Measurements from ENCODE around the gene SCTR.

Gene SCTR

DNA sequence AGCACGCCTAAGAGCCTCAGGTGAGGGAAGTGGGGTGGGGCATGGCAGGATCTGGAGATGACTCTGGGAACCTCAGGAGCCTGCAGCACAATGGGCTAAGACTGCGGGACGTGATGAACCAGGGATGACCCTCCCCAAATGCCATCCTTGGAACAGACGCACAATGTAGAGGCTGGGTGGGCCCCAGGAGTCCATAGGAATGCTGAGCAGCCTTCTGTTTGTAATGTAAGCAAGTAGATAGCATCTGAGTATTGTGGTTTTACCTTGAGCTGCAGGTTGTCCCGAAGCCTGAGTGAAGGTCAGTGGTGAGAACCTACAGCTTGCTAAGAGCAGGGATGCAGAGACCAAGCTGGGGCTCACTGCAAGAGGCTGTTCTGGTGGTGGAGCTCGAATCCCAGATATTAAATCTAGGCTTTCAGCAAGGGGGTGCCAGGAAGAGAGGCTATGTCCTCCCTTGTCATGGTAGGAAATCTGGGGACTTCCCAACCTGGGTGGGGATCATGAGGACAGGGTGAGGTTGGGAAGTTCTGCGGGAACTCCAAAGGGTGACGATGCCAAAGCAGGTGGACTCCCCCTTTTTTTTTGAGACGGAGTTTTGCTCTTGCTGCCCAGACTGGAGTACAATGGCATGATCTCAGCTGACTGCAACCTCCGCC, 5.8 kb downstream of the SCTR start:
- Histone ChIP-seq H3K36me3 (ENCODE audit: control insufficient read depth, insufficient read depth, low read length) (no peaks in the 10 kb centered on the region), H3K27me3 (replicated peaks; ENCODE audit: control insufficient read depth, insufficient read depth, low read length) (peaks cover 2% of the 10 kb centered on the region), H3K4me3 (replicated peaks; ENCODE audit: low read depth, low read length) (no peak overlapping the region)
- TF ChIP-seq CTCF (IDR thresholded peaks at IDR 0.05; ENCODE audit: insufficient read depth, low read length, poor library complexity, severe bottlenecking): no peak
- DNase-seq (ENCODE audit: extremely low read depth, insufficient read length): no peak

GRCh38 chr2:119517433-119517832, 6.8 kb downstream of the SCTR start:
- TF ChIP-seq CTCF (IDR thresholded peaks at IDR 0.05; ENCODE audit: insufficient read depth, low read length, poor library complexity, severe bottlenecking): peak; percentile 86
- Histone ChIP-seq H3K4me3 (replicated peaks; ENCODE audit: low read depth, low read length) (no peak overlapping the region), H3K36me3 (ENCODE audit: control insufficient read depth, insufficient read depth, low read length) (no peaks in the 10 kb centered on the region), H3K27me3 (replicated peaks; ENCODE audit: control insufficient read depth, insufficient read depth, low read length) (peaks cover 2% of the 10 kb centered on the region)
- no peak for DNase-seq (ENCODE audit: extremely low read depth, insufficient read length)

GRCh38 chr2:119516121-119516520, 8.2 kb downstream of the SCTR start:
- Histone ChIP-seq H3K4me3 (replicated peaks; ENCODE audit: low read depth, low read length) (no peak overlapping the region), H3K36me3 (ENCODE audit: control insufficient read depth, insufficient read depth, low read length) (no peaks in the 10 kb centered on the region), H3K27me3 (replicated peaks; ENCODE audit: control insufficient read depth, insufficient read depth, low read length) (peaks cover 2% of the 10 kb centered on the region)
- no peak for DNase-seq (ENCODE audit: extremely low read depth, insufficient read length)
- TF ChIP-seq CTCF (IDR thresholded peaks at IDR 0.05; ENCODE audit: insufficient read depth, low read length, poor library complexity, severe bottlenecking): no peak

GRCh38 chr2:119513832-119514231, 10.5 kb downstream of the SCTR start:
- peaks cover 2% of the 10 kb centered on the region for H3K27me3 ChIP-seq (replicated peaks; ENCODE audit: control insufficient read depth, insufficient read depth, low read length)
- no peaks in the 10 kb centered on the region for H3K36me3 ChIP-seq (ENCODE audit: control insufficient read depth, insufficient read depth, low read length)

DNA sequence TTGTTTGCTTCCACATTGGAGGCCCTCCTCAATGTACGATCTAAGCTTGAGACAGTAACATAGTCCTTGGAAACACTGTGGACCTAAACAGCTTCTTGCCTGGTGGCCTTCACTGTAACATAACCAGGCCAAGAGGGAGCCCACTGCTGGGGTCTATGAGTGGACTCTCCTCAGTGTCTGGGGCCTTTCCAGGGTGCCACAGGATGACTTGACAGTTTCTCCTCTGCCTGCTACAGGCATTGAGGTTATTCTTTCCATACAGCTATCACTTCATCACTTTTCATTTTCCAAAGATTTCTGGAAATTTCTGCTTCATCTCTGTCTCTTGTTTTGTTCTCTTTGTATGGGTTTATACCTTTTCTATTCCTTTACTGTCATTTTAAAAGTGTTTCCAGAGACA, 11.3 kb downstream of the SCTR start:
- Histone ChIP-seq H3K36me3 (ENCODE audit: control insufficient read depth, insufficient read depth, low read length) (no peaks in the 10 kb centered on the region), H3K27me3 (replicated peaks; ENCODE audit: control insufficient read depth, insufficient read depth, low read length) (no peaks in the 10 kb centered on the region; the same call in none of the 2 replicates), H3K4me3 (replicated peaks; ENCODE audit: low read depth, low read length) (no peak overlapping the region)
- no peak for DNase-seq (ENCODE audit: extremely low read depth, insufficient read length)
- no peak for TF ChIP-seq CTCF (IDR thresholded peaks at IDR 0.05; ENCODE audit: insufficient read depth, low read length, poor library complexity, severe bottlenecking)

More at GRCh38 chr2:119513832-119514231, 10.5 kb downstream of the SCTR start:
- DNase-seq (ENCODE audit: extremely low read depth, insufficient read length): no peak
- no peak overlapping the region for H3K4me3 ChIP-seq (replicated peaks; ENCODE audit: low read depth, low read length)
- TF ChIP-seq CTCF (IDR thresholded peaks at IDR 0.05; ENCODE audit: insufficient read depth, low read length, poor library complexity, severe bottlenecking): no peak

- Histone ChIP-seq H3K4me3 (replicated peaks; ENCODE audit: low read depth, low read length) (no peak overlapping the region), H3K36me3 (ENCODE audit: control insufficient read depth, insufficient read depth, low read length) (no peaks in the 10 kb centered on the region), H3K27me3 (replicated peaks; ENCODE audit: control insufficient read depth, insufficient read depth, low read length) (no peaks in the 10 kb centered on the region; the same call in none of the 2 replicates)
- DNase-seq (ENCODE audit: extremely low read depth, insufficient read length): no peak
- no peak for TF ChIP-seq CTCF (IDR thresholded peaks at IDR 0.05; ENCODE audit: insufficient read depth, low read length, poor library complexity, severe bottlenecking)
These were observed 12.3 kb downstream of the SCTR start for GRCh38 chr2:119511989-119512388.
